Breast epithelium (tissue), 3 donors: ENCODE results near the gene FBLN1.

Experiments
- CTCF ChIP-seq, 3 donors: fragments of 450-650 bp; IDR thresholded peaks; one replicate each; pipeline ENCODE4 v1.5.1; 2016 to 2017; ENCODE audit warnings: antibody characterized with exemption in 3 of 3, mild to moderate bottlenecking in 3 of 3, moderate library complexity in 3 of 3
- POLR2A ChIP-seq: fragments of 450-650 bp; IDR thresholded peaks from one replicate; pipeline ENCODE4 v1.6.1; 2016; ENCODE audit warnings: antibody characterized with exemption, mild to moderate bottlenecking, moderate library complexity
- POLR2AphosphoS5 ChIP-seq, 3 donors: sonication (generic); formaldehyde crosslinking; IDR thresholded peaks; one replicate each; pipeline ENCODE4 v1.6.1; 2017; ENCODE audit warnings: antibody characterized with exemption in 3 of 3

GRCh38 chr22:45527456-45527855 is 24.8 kb downstream of the FBLN1 start:
- TF ChIP-seq POLR2AphosphoS5 (IDR thresholded peaks at IDR 0.05) (no peak), CTCF (IDR thresholded peaks at IDR 0.05) (no peak), POLR2A (no peak)
